ENCODE measurements around the gene AKIRIN1.

- TF ChIP-seq CTCF (conservative IDR thresholded peaks at IDR 0.05; ENCODE audit: low read length) (no peak), EZH2phosphoT487 (IDR thresholded peaks at IDR 0.05; ENCODE audit: borderline replicate concordance) (no peak)
Observed at GRCh38 chr1:38958967-38959366, 32.1 kb upstream of the AKIRIN1 start.
